ENCODE results near the gene UNC5A.

The UNC5A gene

DNA sequence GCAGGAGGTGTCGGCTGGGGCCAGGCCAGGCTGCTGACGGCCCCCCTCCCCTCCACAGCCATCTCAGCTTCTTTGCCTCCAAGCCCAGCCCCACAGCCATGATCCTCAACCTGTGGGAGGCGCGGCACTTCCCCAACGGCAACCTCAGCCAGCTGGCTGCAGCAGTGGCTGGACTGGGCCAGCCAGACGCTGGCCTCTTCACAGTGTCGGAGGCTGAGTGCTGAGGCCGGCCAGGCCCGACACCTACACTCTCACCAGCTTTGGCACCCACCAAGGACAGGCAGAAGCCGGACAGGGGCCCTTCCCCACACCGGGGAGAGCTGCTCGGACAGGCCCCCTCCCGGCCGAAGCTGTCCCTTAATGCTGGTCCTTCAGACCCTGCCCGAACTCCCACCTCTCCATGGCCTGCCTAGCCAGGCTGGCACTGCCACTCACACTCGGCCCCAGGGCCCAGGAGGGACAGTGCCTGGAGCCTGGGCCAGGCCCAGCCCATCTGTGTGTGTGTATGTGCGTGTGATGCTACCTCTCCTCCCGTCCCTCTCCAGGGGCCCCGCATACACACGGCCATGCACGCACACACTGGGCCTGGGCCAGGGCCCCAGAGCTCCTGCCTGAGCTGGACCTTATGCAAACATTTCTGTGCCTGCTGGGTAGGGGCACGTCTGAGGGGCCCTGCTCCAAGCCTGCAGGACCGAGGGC lies 69.5 kb downstream of the UNC5A start:
- Mint-ChIP-seq H3K27me3 (ENCODE audit: low read depth) (peaks cover 26% of the 10 kb centered on the region), H3K36me3 (ENCODE audit: low read depth) (no peaks in the 10 kb centered on the region), H3K4me3 (no peak overlapping the region), H3K9me3 (no peaks in the 10 kb centered on the region), H3K27ac (no peak overlapping the region), H3K4me1 (peaks cover 22% of the 10 kb centered on the region)
- TF ChIP-seq, protein P1, sequence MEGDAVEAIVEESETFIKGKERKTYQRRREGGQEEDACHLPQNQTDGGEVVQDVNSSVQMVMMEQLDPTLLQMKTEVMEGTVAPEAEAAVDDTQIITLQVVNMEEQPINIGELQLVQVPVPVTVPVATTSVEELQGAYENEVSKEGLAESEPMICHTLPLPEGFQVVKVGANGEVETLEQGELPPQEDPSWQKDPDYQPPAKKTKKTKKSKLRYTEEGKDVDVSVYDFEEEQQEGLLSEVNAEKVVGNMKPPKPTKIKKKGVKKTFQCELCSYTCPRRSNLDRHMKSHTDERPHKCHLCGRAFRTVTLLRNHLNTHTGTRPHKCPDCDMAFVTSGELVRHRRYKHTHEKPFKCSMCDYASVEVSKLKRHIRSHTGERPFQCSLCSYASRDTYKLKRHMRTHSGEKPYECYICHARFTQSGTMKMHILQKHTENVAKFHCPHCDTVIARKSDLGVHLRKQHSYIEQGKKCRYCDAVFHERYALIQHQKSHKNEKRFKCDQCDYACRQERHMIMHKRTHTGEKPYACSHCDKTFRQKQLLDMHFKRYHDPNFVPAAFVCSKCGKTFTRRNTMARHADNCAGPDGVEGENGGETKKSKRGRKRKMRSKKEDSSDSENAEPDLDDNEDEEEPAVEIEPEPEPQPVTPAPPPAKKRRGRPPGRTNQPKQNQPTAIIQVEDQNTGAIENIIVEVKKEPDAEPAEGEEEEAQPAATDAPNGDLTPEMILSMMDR (IDR thresholded peaks at IDR 0.05; ENCODE audit: unreplicated experiment in 3 of 3), result no peak

DNA sequence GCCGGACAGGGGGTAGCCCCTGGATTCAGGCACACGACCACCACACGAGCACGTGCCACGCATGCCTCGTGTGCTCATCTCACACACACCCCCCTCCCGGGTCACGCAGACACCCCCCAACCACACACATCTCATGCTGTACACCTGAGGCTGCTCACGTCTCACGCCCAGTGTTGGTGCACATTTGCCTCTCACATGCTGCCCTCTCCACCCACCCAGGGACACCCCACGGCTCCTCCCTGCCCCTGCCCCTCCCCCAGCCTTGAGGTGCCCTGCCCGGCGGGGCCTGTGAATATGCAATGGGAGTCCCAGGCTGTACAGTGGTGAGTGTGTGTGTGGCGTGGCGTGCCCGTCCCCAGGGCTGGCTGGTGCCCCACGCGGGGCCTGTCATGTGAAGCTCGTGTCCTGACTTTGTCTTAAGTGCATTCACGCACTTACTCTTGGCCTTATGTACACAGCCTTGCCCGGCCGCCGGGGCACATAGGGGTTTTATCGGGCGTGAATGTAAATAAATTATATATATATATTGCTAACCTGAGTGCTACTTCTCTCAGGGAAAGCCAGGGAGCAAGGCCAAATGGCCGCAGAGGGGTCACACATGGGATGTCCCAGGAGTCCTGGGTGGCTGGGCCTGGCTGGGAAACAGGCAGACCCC lies 70.1 kb downstream of the UNC5A start:
- Mint-ChIP-seq H3K4me1 (peaks cover 17% of the 10 kb centered on the region), H3K4me3 (no peak overlapping the region), H3K9me3 (no peaks in the 10 kb centered on the region), H3K27me3 (ENCODE audit: low read depth) (peaks cover 19% of the 10 kb centered on the region), H3K27ac (no peak overlapping the region), H3K36me3 (ENCODE audit: low read depth) (no peaks in the 10 kb centered on the region)
- TF ChIP-seq, protein P1 (IDR thresholded peaks at IDR 0.05; ENCODE audit: unreplicated experiment in 3 of 3), result no peak

DNA sequence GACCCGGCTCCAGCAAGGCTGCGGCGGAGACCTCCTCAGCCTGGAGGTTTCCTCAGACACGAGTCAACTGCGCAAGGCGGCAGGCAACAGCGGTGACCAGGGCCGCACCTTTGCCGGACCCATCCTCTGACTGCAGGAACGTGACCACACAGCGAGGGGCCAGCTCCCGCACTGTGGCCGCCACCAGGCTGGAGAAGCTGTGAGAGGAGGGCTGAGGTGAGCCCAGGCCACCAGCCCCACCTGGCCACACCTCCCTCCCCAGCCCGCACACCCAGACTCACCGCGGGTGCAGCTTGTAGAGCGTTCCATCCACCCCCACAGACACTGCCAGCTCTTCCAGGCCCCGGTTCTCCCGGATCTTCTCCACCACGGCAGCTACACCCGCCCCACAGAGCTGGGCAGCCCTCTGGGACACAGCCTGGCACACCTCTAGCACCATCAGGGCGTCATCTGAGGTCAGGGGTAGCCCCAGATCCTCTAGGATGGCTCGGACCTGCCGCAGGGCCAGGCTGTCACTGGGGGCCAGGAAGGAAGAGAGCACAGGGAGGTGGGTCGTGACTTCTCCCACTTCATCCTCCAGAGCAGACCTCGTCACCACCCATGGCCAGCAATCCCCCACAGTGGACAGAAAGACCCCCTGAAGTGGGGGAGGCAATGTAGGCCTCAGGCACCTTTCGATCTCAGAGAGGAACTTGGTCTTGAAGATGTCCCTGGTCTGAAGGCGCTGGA lies 70.8 kb downstream of the UNC5A start:
- Mint-ChIP-seq H3K27ac (no peak overlapping the region), H3K36me3 (ENCODE audit: low read depth) (no peaks in the 10 kb centered on the region), H3K27me3 (ENCODE audit: low read depth) (peaks cover 17% of the 10 kb centered on the region), H3K9me3 (no peaks in the 10 kb centered on the region), H3K4me1 (peaks cover 16% of the 10 kb centered on the region), H3K4me3 (no peak overlapping the region)
- TF ChIP-seq, protein P1 (IDR thresholded peaks at IDR 0.05; ENCODE audit: unreplicated experiment in 3 of 3), result no peak

DNA sequence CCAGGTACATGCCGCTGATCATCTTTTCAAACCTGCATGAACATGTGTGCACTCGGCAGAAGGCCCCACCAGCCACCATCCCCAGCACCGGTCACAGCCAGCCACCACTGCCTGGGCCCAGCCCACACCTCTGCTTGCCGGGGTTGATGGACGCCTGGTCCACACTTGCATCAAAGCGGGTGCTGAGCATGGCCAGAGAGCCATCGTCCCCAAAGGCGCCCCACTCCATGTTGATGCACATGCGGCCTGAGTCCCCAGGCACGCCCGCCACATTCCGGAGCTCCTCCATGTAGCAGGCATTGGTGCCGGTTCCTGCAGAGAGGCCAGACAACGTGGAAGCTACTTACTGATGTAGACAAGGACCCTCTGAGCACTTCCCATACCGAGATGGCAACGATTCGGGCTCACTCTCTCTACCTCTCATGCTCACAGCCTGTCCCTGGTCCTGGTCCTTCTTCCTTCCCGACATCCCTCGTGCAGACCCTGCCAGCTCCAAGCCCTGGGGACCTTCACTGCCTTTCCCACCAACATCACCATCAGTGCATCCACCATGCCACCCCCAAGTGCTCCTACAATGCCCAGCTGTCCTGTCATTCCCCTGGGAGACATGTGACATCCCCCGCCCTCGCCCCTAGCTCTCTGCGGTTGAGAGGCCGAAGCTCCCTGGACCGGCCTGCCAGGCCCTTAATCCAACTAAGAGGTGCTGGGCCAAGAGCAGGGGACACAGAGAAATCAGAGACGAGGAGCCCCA lies 71.6 kb downstream of the UNC5A start:
- TF ChIP-seq, protein P1 (IDR thresholded peaks at IDR 0.05; ENCODE audit: unreplicated experiment in 3 of 3), result no peak
- H3K4me1 Mint-ChIP-seq, result peaks cover 16% of the 10 kb centered on the region

DNA sequence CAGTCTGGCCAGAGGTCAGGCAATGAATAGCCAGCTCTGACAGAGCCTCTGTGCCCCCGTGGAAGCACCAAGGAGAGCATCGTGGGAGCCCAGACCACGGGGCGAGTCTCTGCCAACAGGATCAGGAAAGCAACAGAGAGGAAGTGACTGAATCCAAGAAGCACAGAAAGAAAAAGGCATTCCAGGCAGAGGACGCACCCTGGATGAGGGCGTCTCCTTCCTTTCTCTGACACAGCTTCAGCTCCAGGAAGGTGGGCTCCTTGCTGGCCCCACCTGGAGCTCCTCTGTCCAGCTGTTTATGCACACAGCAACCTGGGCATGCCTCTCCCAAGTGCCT lies 72.2 kb downstream of the UNC5A start:
- Mint-ChIP-seq H3K27me3 (ENCODE audit: low read depth) (peaks cover 15% of the 10 kb centered on the region), H3K4me1 (peaks cover 16% of the 10 kb centered on the region), H3K36me3 (ENCODE audit: low read depth) (no peaks in the 10 kb centered on the region), H3K9me3 (no peaks in the 10 kb centered on the region), H3K27ac (no peak overlapping the region), H3K4me3 (no peak overlapping the region)
- TF ChIP-seq, protein P1 (IDR thresholded peaks at IDR 0.05; ENCODE audit: unreplicated experiment in 3 of 3), result no peak

More for the DNA sequence above, 71.6 kb downstream of the UNC5A start:
- H3K36me3 Mint-ChIP-seq (ENCODE audit: low read depth), result no peaks in the 10 kb centered on the region
- H3K9me3 Mint-ChIP-seq, result no peaks in the 10 kb centered on the region
- no peak overlapping the region for H3K27ac Mint-ChIP-seq
- H3K27me3 Mint-ChIP-seq (ENCODE audit: low read depth), result peaks cover 15% of the 10 kb centered on the region
- no peak overlapping the region for H3K4me3 Mint-ChIP-seq

All from nephron (organoid).